Sigmoid colon (tissue), 7 donors: Measurements from ENCODE around the gene PLVAP. TPM values are rescaled to one million over a fixed set of nuclear protein-coding genes. Genes with fewer than 3 reads are reported as not detected.

Experiments used
- DNase-seq: peaks from one replicate; pipeline ENCODE4 v3.0.0-alpha.2; 2019
- H3K27ac ChIP-seq, 4 donors: fragments of 200-600 bp; sonication (generic); one replicate each; pipeline ENCODE4 v1.5.1; 2016 to 2019; ENCODE audit warnings: mild to moderate bottlenecking in 1 of 4
- H3K27me3 ChIP-seq, 3 donors: fragments of 200-600 bp; sonication (generic); one replicate each; pipeline ENCODE4 v1.5.1; 2019; ENCODE audit warnings: mild to moderate bottlenecking in 1 of 3
- H3K36me3 ChIP-seq, 4 donors: fragments of 200-600 bp; sonication (generic); one replicate each; pipeline ENCODE4 v1.5.1; 2016 to 2019
- H3K4me1 ChIP-seq, 4 donors: fragments of 200-600 bp; sonication (generic); one replicate each; pipeline ENCODE4 v1.5.1; 2017 to 2019
- H3K4me3 ChIP-seq, 4 donors: fragments of 200-600 bp; sonication (generic); one replicate each; pipeline ENCODE4 v1.5.1; 2017 to 2019; ENCODE audit warnings: mild to moderate bottlenecking in 2 of 4, moderate library complexity in 1 of 4
- H3K9me3 ChIP-seq, 4 donors: fragments of 200-600 bp in 3 of 4; sonication (generic) in 3 of 4; one replicate each; pipeline versions ENCODE4 v1.5.1 to v1.6.1; 2013 to 2019
- CTCF ChIP-seq, 4 experiments: fragments of 450-650 bp in 3 of 4; fragments of 200-600 bp in 1 of 4; IDR thresholded peaks; one replicate each; pipeline ENCODE4 v1.5.1; 2016 to 2019; ENCODE audit warnings: antibody characterized with exemption in 4 of 4, mild to moderate bottlenecking in 3 of 4, moderate library complexity in 2 of 4
- EP300 ChIP-seq, 4 donors: sonication (generic); formaldehyde crosslinking; IDR thresholded peaks; one replicate each; pipeline ENCODE4 v1.6.1; 2017; ENCODE audit warnings: antibody characterized with exemption in 4 of 4
- POLR2A ChIP-seq, 2 donors: fragments of 450-650 bp; IDR thresholded peaks; one replicate each; pipeline ENCODE4 v1.6.1; 2016; ENCODE audit warnings: antibody characterized with exemption in 2 of 2, mild to moderate bottlenecking in 2 of 2, moderate library complexity in 2 of 2
- POLR2AphosphoS5 ChIP-seq, 4 donors: sonication (generic); formaldehyde crosslinking; IDR thresholded peaks; one replicate each; pipeline ENCODE4 v1.6.1; 2017; ENCODE audit warnings: antibody characterized with exemption in 4 of 4
- WGBS, 2 donors: extraction: QIAGEN DNeasy Blood & Tissue Kit; methylation state at CpG; one replicate each; pipeline ENCODE4 v1.1.7; 2013; 5-methylcytosine and 5-hydroxymethylcytosine counted together
- intact Hi-C: fragments of 100-400 bp; cut with DNase I; formaldehyde crosslinking; loops from one replicate; pipeline ENCODE4 v1.15.1; 2023
- polyA plus RNA-seq, 3 donors: library from polyadenylated mRNA; stranded (reverse); fragments of 200-250 nt; gene quantifications; one replicate each; pipeline ENCODE4 v1.2.3, GENCODE V29; 2013
- total RNA-seq, 4 donors: library from RNA; depleted of rRNA; stranded (reverse); fragments of >200 nt; gene quantifications; one replicate each; pipeline ENCODE4 v1.1.0, GENCODE V29; 2016
- donor health status: healthy with polysubstance abuse.
- donor health status: Bipolar disorder and iron deficiency.
- donor health status: healthy.

The PLVAP gene
- total and polyA plus RNA-seq, 7 donors = 3.0 to 54.7 (median 19.6) TPM

GRCh38 chr19:17347361-17347760 lies 29.8 kb downstream of the PLVAP start:
- Histone ChIP-seq H3K36me3 (peaks cover 0 to 2% (median 0%) of the 10 kb centered on the region in 4 donors), H3K27me3 (peaks cover 0 to 24% (median 0%) of the 10 kb centered on the region in 3 donors), H3K27ac (peak overlapping the region; percentile 12 to 63 (median 44)), H3K9me3 (no peaks in the 10 kb centered on the region), H3K4me3 (no peak overlapping the region), H3K4me1 (peaks cover 0 to 25% (median 12%) of the 10 kb centered on the region in 4 donors)
- DNase-seq = no peak
- intact Hi-C loops = no loop called here
- WGBS, 2 donors = 28 to 43% methylated on average over 6 of the region's 6 CpGs
- TF ChIP-seq POLR2AphosphoS5 (IDR thresholded peaks at IDR 0.05) = peak in 2 of 4 donors; percentile 12 to 18
- no peak for TF ChIP-seq EP300 (IDR thresholded peaks at IDR 0.05)

GRCh38 chr19:17346109-17346671 lies 31.0 kb downstream of the PLVAP start:
- TF ChIP-seq POLR2A (IDR thresholded peaks at IDR 0.05) (no peak), CTCF (IDR thresholded peaks at IDR 0.05) (peak; percentile 91 to 96 (median 94)), EP300 (IDR thresholded peaks at IDR 0.05) (no peak)
- Histone ChIP-seq H3K9me3 (no peaks in the 10 kb centered on the region), H3K4me3 (no peak overlapping the region), H3K27me3 (peaks cover 0 to 17% (median 0%) of the 10 kb centered on the region in 3 donors), H3K36me3 (peaks cover 0 to 14% (median 0%) of the 10 kb centered on the region in 4 donors), H3K27ac (peak overlapping the region in 3 of 4 donors; percentile 34 to 53 (median 39)), H3K4me1 (peaks cover 0 to 25% (median 12%) of the 10 kb centered on the region in 4 donors)
- peak; percentile 83 for DNase-seq
- intact Hi-C loops = loop anchor here (1.0 kb wide), 1 partner anchor 40 kb away; no protein-coding TSS in a partner anchor
- WGBS, 2 donors = 15% methylated on average over 24 of the region's 24 CpGs

- WGBS, 2 donors = 88 to 92% methylated on average over 7 of the region's 7 CpGs
- intact Hi-C loops = no loop called here
- Histone ChIP-seq H3K27ac (no peak overlapping the region), H3K4me1 (peaks cover 0 to 24% (median 15%) of the 10 kb centered on the region in 4 donors), H3K27me3 (no peaks in the 10 kb centered on the region), H3K36me3 (peaks cover 0 to 17% (median 0%) of the 10 kb centered on the region in 4 donors), H3K4me3 (no peak overlapping the region), H3K9me3 (no peaks in the 10 kb centered on the region)
- DNase-seq = no peak
- TF ChIP-seq POLR2AphosphoS5 (IDR thresholded peaks at IDR 0.05) (no peak), EP300 (IDR thresholded peaks at IDR 0.05) (no peak), POLR2A (IDR thresholded peaks at IDR 0.05) (no peak), CTCF (IDR thresholded peaks at IDR 0.05) (no peak)
Measured at GRCh38 chr19:17341845-17342244, 35.3 kb downstream of the PLVAP start.

- Histone ChIP-seq H3K4me1 (peaks cover 0 to 23% (median 14%) of the 10 kb centered on the region in 4 donors), H3K4me3 (no peak overlapping the region), H3K36me3 (peaks cover 0 to 17% (median 0%) of the 10 kb centered on the region in 4 donors), H3K9me3 (no peaks in the 10 kb centered on the region), H3K27ac (no peak overlapping the region), H3K27me3 (no peaks in the 10 kb centered on the region)
- TF ChIP-seq POLR2AphosphoS5 (IDR thresholded peaks at IDR 0.05) (no peak), POLR2A (IDR thresholded peaks at IDR 0.05) (no peak), EP300 (IDR thresholded peaks at IDR 0.05) (no peak), CTCF (IDR thresholded peaks at IDR 0.05) (no peak)
- intact Hi-C loops = no loop called here
- WGBS, 2 donors = 94% methylated on average over 15 of the region's 15 CpGs
- no peak for DNase-seq
Measured at GRCh38 chr19:17341386-17341785, 35.8 kb downstream of the PLVAP start.

GRCh38 chr19:17340871-17341357 lies 36.2 kb downstream of the PLVAP start:
- DNase-seq = no peak
- peaks cover 0 to 23% (median 16%) of the 10 kb centered on the region in 4 donors for H3K4me1 ChIP-seq
- TF ChIP-seq POLR2AphosphoS5 (IDR thresholded peaks at IDR 0.05) (no peak), CTCF (IDR thresholded peaks at IDR 0.05) (no peak), POLR2A (IDR thresholded peaks at IDR 0.05) (no peak), EP300 (IDR thresholded peaks at IDR 0.05) (no peak)
- WGBS, 2 donors = 58 to 81% methylated on average over 17 of the region's 17 CpGs
- no peaks in the 10 kb centered on the region for H3K27me3 ChIP-seq
- H3K27ac ChIP-seq = no peak overlapping the region
- H3K36me3 ChIP-seq = peaks cover 0 to 17% (median 0%) of the 10 kb centered on the region in 4 donors
- H3K9me3 ChIP-seq = no peaks in the 10 kb centered on the region
- no peak overlapping the region for H3K4me3 ChIP-seq
- intact Hi-C loops = no loop called here
